T-helper 17 cell (primary cell): ENCODE results near the gene IFITM10. TPM values are rescaled to one million over a fixed set of nuclear protein-coding genes. Genes with fewer than 3 reads are reported as not detected.

Experiments used
- ATAC-seq: fragments of 150-1000 bp; cut with Tn5 transposase; 2 replicates; pipeline ENCODE4 v1.10.0; 2021; ENCODE audit warnings: mild to moderate bottlenecking, moderate library complexity
- DNase-seq, 3 donors: peaks; one replicate each; pipeline versions ENCODE4 v3.0.0 to v3.0.0-alpha.2; 2020 to 2021
- H3K9me3 ChIP-seq: one replicate; pipeline ENCODE4 v1.7.0; 2013; ENCODE audit warnings: low read length, mild to moderate bottlenecking; ENCODE audit not compliant: control insufficient read depth, poor library complexity, severe bottlenecking
- H3K27ac Mint-ChIP-seq: one replicate; pipeline ENCODE4 v1.8.0; 2022; ENCODE audit warnings: mild to moderate bottlenecking, moderate library complexity, mixed read lengths
- H3K27me3 Mint-ChIP-seq: one replicate; pipeline ENCODE4 v1.8.0; 2022; ENCODE audit warnings: mixed read lengths
- H3K36me3 Mint-ChIP-seq: one replicate; pipeline ENCODE4 v1.8.0; 2022; ENCODE audit warnings: low read depth, mixed read lengths
- H3K4me1 Mint-ChIP-seq: one replicate; pipeline ENCODE4 v1.8.0; 2022; ENCODE audit warnings: mild to moderate bottlenecking, mixed read lengths
- H3K4me3 Mint-ChIP-seq: one replicate; pipeline ENCODE4 v1.8.0; 2022; ENCODE audit warnings: mild to moderate bottlenecking, moderate library complexity, mixed read lengths
- total RNA-seq, 4 donors: library from RNA in 2 of 4; stranded (reverse) in 2 of 4; gene quantifications; one replicate each; pipeline ENCODE4 v1.2.3 and lab custom pipeline; 2022 to 2026

Gene IFITM10
- total RNA-seq, 2 donors from 2014 or later: 0.78 to 0.90 TPM

- peaks cover 2% of the 10 kb centered on the region for H3K4me1 Mint-ChIP-seq
- DNase-seq: no peak
- H3K36me3 Mint-ChIP-seq: no peaks in the 10 kb centered on the region
- no peaks in the 10 kb centered on the region for H3K9me3 ChIP-seq
- ATAC-seq: no peak
- peaks cover 26% of the 10 kb centered on the region for H3K27me3 Mint-ChIP-seq
- H3K4me3 Mint-ChIP-seq: no peak overlapping the region
- H3K27ac Mint-ChIP-seq: no peak overlapping the region
Observed at GRCh38 chr11:1782031-1782590, 31.7 kb upstream of the IFITM10 start.

GRCh38 chr11:1781593-1781975 lies 31.2 kb upstream of the IFITM10 start:
- Mint-ChIP-seq H3K27ac (no peak overlapping the region), H3K4me1 (peaks cover 2% of the 10 kb centered on the region), H3K36me3 (no peaks in the 10 kb centered on the region), H3K27me3 (peaks cover 26% of the 10 kb centered on the region), H3K4me3 (no peak overlapping the region)
- ATAC-seq (no peak), DNase-seq (no peak)
- no peaks in the 10 kb centered on the region for H3K9me3 ChIP-seq

GRCh38 chr11:1780700-1781592 lies 30.6 kb upstream of the IFITM10 start:
- no peaks in the 10 kb centered on the region for H3K9me3 ChIP-seq
- no peak for ATAC-seq
- no peak for DNase-seq
- Mint-ChIP-seq H3K4me3 (no peak overlapping the region), H3K4me1 (peaks cover 2% of the 10 kb centered on the region), H3K27me3 (peaks cover 24% of the 10 kb centered on the region), H3K27ac (no peak overlapping the region), H3K36me3 (no peaks in the 10 kb centered on the region)

- ATAC-seq (no peak), DNase-seq (no peak)
- no peaks in the 10 kb centered on the region for H3K9me3 ChIP-seq
- Mint-ChIP-seq H3K4me1 (peaks cover 2% of the 10 kb centered on the region), H3K36me3 (no peaks in the 10 kb centered on the region), H3K27me3 (peaks cover 21% of the 10 kb centered on the region), H3K27ac (no peak overlapping the region), H3K4me3 (no peak overlapping the region)
Observed at GRCh38 chr11:1779806-1780699, 29.7 kb upstream of the IFITM10 start.

GRCh38 chr11:1779034-1779805 lies 28.8 kb upstream of the IFITM10 start:
- no peak for DNase-seq
- no peak overlapping the region for H3K27ac Mint-ChIP-seq

GRCh38 chr11:1778141-1778911 lies 27.9 kb upstream of the IFITM10 start:
- Mint-ChIP-seq H3K4me3 (no peak overlapping the region), H3K27ac (no peak overlapping the region), H3K36me3 (no peaks in the 10 kb centered on the region), H3K27me3 (peaks cover 21% of the 10 kb centered on the region), H3K4me1 (peaks cover 7% of the 10 kb centered on the region)
- ATAC-seq (no peak), DNase-seq (no peak)
- no peaks in the 10 kb centered on the region for H3K9me3 ChIP-seq

More at GRCh38 chr11:1779034-1779805, 28.8 kb upstream of the IFITM10 start:
- H3K9me3 ChIP-seq: no peaks in the 10 kb centered on the region
- H3K27me3 Mint-ChIP-seq: peaks cover 21% of the 10 kb centered on the region
- no peaks in the 10 kb centered on the region for H3K36me3 Mint-ChIP-seq
- H3K4me3 Mint-ChIP-seq: peak overlapping the region; percentile 57
- no peak for ATAC-seq
- H3K4me1 Mint-ChIP-seq: peaks cover 2% of the 10 kb centered on the region

- Mint-ChIP-seq H3K4me1 (peaks cover 9% of the 10 kb centered on the region), H3K4me3 (no peak overlapping the region), H3K27ac (no peak overlapping the region), H3K36me3 (no peaks in the 10 kb centered on the region), H3K27me3 (peaks cover 21% of the 10 kb centered on the region)
- no peaks in the 10 kb centered on the region for H3K9me3 ChIP-seq
- no peak for ATAC-seq
- DNase-seq: no peak
Observed at GRCh38 chr11:1777737-1778136, 27.3 kb upstream of the IFITM10 start.

GRCh38 chr11:1776944-1777715 lies 26.7 kb upstream of the IFITM10 start:
- Mint-ChIP-seq H3K36me3 (no peaks in the 10 kb centered on the region), H3K27ac (no peak overlapping the region), H3K4me3 (no peak overlapping the region), H3K4me1 (peaks cover 14% of the 10 kb centered on the region), H3K27me3 (peaks cover 21% of the 10 kb centered on the region)
- H3K9me3 ChIP-seq: no peaks in the 10 kb centered on the region
- ATAC-seq (no peak), DNase-seq (no peak)

GRCh38 chr11:1776331-1776851 lies 26.0 kb upstream of the IFITM10 start:
- no peak for DNase-seq
- H3K27me3 Mint-ChIP-seq: peaks cover 20% of the 10 kb centered on the region
- no peak overlapping the region for H3K4me3 Mint-ChIP-seq
- H3K36me3 Mint-ChIP-seq: no peaks in the 10 kb centered on the region
- no peak overlapping the region for H3K27ac Mint-ChIP-seq
- H3K9me3 ChIP-seq: no peaks in the 10 kb centered on the region
- peaks cover 19% of the 10 kb centered on the region for H3K4me1 Mint-ChIP-seq
- ATAC-seq: no peak

- Mint-ChIP-seq H3K27ac (no peak overlapping the region), H3K27me3 (peaks cover 5% of the 10 kb centered on the region), H3K4me3 (no peak overlapping the region), H3K36me3 (no peaks in the 10 kb centered on the region), H3K4me1 (peaks cover 25% of the 10 kb centered on the region)
- DNase-seq (no peak), ATAC-seq (no peak)
- H3K9me3 ChIP-seq: no peaks in the 10 kb centered on the region
Observed at GRCh38 chr11:1774886-1775285, 24.5 kb upstream of the IFITM10 start.

GRCh38 chr11:1773994-1774550 lies 23.7 kb upstream of the IFITM10 start:
- DNase-seq (no peak), ATAC-seq (no peak)
- Mint-ChIP-seq H3K4me3 (no peak overlapping the region), H3K27me3 (no peaks in the 10 kb centered on the region), H3K4me1 (peaks cover 24% of the 10 kb centered on the region), H3K36me3 (no peaks in the 10 kb centered on the region), H3K27ac (peak overlapping the region; percentile 61)
- H3K9me3 ChIP-seq: no peaks in the 10 kb centered on the region
